HUES6 (cell line): ENCODE results near the gene LUZP4.
"Not testable (repeated sequence)": the region's sequence is repeated elsewhere in the genome, so short reads cannot be mapped to it uniquely, and the experiment has no call there.

Source experiments
- H3K27ac ChIP-seq: 2 replicates; pipeline ENCODE4 v1.7.0; 2013; ENCODE audit warnings: low read depth, mild to moderate bottlenecking, low read length, inconsistent platforms
- H3K27me3 ChIP-seq: 2 replicates; pipeline ENCODE4 v1.6.1; 2013; ENCODE audit warnings: low read length; ENCODE audit not compliant: control insufficient read depth, insufficient read depth
- H3K36me3 ChIP-seq: 2 replicates; pipeline ENCODE4 v1.6.1; 2013; ENCODE audit warnings: low read length; ENCODE audit not compliant: control insufficient read depth, insufficient read depth
- H3K4me1 ChIP-seq: 2 replicates; pipeline ENCODE4 v1.6.1; 2013; ENCODE audit warnings: low read length; ENCODE audit not compliant: control insufficient read depth, insufficient read depth
- H3K4me3 ChIP-seq: 2 replicates; pipeline ENCODE4 v1.5.1; 2013; ENCODE audit warnings: low read depth, low read length
- H3K9ac ChIP-seq: one replicate; pipeline ENCODE4 v1.6.1; 2013; ENCODE audit warnings: mild to moderate bottlenecking, low read length
- H3K9me3 ChIP-seq: 2 replicates; pipeline ENCODE4 v1.6.1; 2013; ENCODE audit warnings: low read depth, low read length; ENCODE audit not compliant: control insufficient read depth, insufficient read depth

The LUZP4 gene

GRCh38 chrX:115269051-115269683 is 20.3 kb upstream of the LUZP4 start:
- Histone ChIP-seq H3K9me3 (no peaks in the 10 kb centered on the region), H3K27ac (no peak overlapping the region), H3K27me3 (peaks cover 5% of the 10 kb centered on the region; the same call in 1 of the 2 replicates), H3K4me1 (no peaks in the 10 kb centered on the region), H3K36me3 (no peaks in the 10 kb centered on the region), H3K9ac (no peak overlapping the region), H3K4me3 (no peak overlapping the region)

GRCh38 chrX:115284877-115285276 is 4.6 kb upstream of the LUZP4 start:
- Histone ChIP-seq H3K27ac (no peak overlapping the region), H3K9ac (no peak overlapping the region), H3K4me3 (no peak overlapping the region), H3K4me1 (no peaks in the 10 kb centered on the region), H3K27me3 (peaks cover 14% of the 10 kb centered on the region; the same call in 1 of the 2 replicates), H3K36me3 (no peaks in the 10 kb centered on the region), H3K9me3 (no peaks in the 10 kb centered on the region)

DNA sequence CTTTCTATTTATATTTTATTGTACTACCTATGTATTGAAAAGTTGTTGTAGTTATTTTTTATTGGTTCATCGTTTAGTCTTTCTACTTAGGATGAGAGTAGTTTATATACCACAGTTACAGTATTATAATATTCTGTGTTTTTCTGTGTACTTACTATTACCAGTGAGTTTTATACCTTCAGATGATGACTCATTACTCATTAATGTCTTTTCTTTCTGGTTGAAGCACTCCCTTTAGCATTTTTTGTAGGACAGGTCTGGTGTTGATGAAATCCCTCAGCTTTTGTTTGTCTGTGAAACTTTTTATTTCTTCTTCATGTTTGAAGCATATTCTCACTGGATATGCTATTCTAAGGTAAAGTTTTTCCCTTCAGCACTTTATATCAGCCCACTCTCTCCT is 7.7 kb downstream of the LUZP4 start:
- H3K27me3 ChIP-seq: peaks cover 9% of the 10 kb centered on the region; the same call in 1 of the 2 replicates
- no peaks in the 10 kb centered on the region for H3K4me1 ChIP-seq
- no peaks in the 10 kb centered on the region for H3K9me3 ChIP-seq
- H3K4me3 ChIP-seq: no peak overlapping the region
- H3K36me3 ChIP-seq: no peaks in the 10 kb centered on the region
- H3K9ac ChIP-seq: no peak overlapping the region
- no peak overlapping the region for H3K27ac ChIP-seq

GRCh38 chrX:115311139-115311538 is 21.6 kb downstream of the LUZP4 start:
- Histone ChIP-seq H3K27ac (no peak overlapping the region), H3K4me3 (peak overlapping the region; percentile 47; the same call in 1 of the 2 replicates), H3K36me3 (no peaks in the 10 kb centered on the region), H3K9ac (no peak overlapping the region), H3K27me3 (peaks cover 5% of the 10 kb centered on the region; the same call in 1 of the 2 replicates), H3K9me3 (peaks cover 9% of the 10 kb centered on the region; the same call in 1 of the 2 replicates), H3K4me1 (peaks cover 8% of the 10 kb centered on the region)

DNA sequence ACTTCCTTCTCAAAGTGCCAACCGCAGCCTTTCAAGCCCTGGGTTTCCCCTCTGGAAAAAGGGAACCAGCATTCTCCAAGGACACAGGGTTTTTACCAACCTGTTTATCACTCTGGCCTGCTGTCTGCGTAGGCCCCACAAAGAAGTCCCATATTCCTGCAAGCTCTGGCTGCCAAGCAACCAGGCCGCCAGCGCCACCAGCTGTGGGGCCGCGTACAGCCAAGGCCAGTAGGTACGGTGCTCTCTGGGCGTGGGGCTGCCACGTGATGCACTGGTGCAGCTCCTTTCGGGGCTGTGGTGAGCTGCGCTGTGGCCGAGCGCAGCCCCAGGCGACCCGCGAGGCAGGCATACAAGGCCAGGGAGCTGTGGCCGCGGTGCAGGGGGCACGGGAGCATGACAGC is 22.1 kb downstream of the LUZP4 start:
- Histone ChIP-seq H3K9ac (peak overlapping the region; percentile 38), H3K27ac (no peak overlapping the region), H3K27me3 (peaks cover 5% of the 10 kb centered on the region; the same call in 1 of the 2 replicates), H3K36me3 (no peaks in the 10 kb centered on the region), H3K9me3 (peaks cover 11% of the 10 kb centered on the region), H3K4me1 (peaks cover 8% of the 10 kb centered on the region), H3K4me3 (peak overlapping the region; percentile 47)

DNA sequence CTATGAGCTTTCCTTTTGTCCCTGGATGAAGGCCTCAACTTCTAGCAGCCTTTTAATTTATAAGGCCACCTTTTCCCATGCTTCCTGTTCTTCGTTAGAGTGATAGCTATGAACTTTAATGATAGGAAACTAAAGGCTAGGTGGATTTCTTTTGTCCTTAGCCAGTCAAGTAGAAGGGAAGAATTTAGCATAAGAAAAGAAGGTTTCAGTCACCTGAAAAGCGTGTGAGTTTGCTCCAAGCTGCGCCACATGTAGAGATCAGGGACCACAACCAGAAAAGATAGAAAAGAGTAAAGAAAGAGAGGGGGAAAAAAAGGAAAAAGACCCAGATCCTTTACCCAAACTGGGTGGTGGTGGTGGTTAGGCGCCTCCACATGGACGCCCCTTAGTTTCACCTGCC is 28.6 kb downstream of the LUZP4 start:
- peak overlapping the region; percentile 53 for H3K9ac ChIP-seq
- no peaks in the 10 kb centered on the region for H3K36me3 ChIP-seq
- peak overlapping the region; percentile 7; the same call in 1 of the 2 replicates for H3K4me3 ChIP-seq
- no peaks in the 10 kb centered on the region; the same call in 1 of the 2 replicates for H3K27me3 ChIP-seq
- H3K27ac ChIP-seq: peak overlapping the region; percentile 87
- H3K9me3 ChIP-seq: peaks cover 18% of the 10 kb centered on the region
- peaks cover 21% of the 10 kb centered on the region for H3K4me1 ChIP-seq

DNA sequence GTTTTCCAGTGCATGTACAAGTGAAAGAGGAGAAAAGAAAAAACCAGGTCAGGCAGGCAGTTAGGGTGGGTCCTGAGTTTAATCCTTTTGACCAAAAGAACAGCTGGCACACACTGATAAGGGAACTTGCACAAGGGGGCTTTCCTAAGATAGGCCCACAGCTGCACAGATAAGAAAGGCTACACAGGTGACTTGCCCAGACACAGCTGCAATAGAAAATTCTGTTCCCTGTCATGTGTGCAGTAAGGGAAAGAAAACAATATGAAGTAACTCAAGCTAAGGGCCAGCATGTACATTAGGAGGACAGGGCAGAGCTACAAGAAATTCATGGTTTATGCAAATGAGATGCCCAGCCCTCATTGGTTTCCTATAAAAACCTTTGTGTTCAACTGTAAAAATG is 32.9 kb downstream of the LUZP4 start:
- Histone ChIP-seq H3K36me3 (no peaks in the 10 kb centered on the region), H3K9me3 (peaks cover 7% of the 10 kb centered on the region; the same call in 1 of the 2 replicates), H3K4me1 (peaks cover 16% of the 10 kb centered on the region), H3K9ac (no peak overlapping the region), H3K27ac (no peak overlapping the region), H3K4me3 (no peak overlapping the region), H3K27me3 (no peaks in the 10 kb centered on the region; the same call in 1 of the 2 replicates)

DNA sequence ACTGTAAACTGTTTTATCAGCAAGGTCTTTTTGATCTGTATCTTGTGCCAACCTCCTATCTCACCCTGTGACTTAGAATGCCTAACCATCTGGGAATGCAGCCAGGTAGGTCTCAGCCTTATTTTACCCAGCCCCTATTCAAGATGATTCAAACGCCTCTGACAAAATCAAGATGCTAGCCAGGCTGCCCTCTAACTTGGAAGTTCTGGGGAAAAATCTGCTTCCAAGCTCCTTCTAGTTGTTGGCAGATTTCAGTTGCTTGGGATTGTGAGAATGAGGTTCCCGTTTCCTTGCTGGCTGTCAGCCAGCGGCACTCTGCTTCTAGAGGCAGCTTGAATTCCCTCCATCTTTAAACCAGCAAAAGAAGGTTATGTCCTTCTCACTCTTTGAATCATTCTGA is 34.7 kb downstream of the LUZP4 start:
- H3K4me1 ChIP-seq: no peaks in the 10 kb centered on the region
- H3K27ac ChIP-seq: no peak overlapping the region
- H3K36me3 ChIP-seq: no peaks in the 10 kb centered on the region
- peaks cover 5% of the 10 kb centered on the region; the same call in 1 of the 2 replicates for H3K27me3 ChIP-seq
- no peak overlapping the region for H3K4me3 ChIP-seq
- H3K9ac ChIP-seq: no peak overlapping the region
- H3K9me3 ChIP-seq: peaks cover 7% of the 10 kb centered on the region; the same call in 1 of the 2 replicates

GRCh38 chrX:115329282-115329681 is 39.8 kb downstream of the LUZP4 start:
- H3K27me3 ChIP-seq, H3K9ac ChIP-seq, H3K9me3 ChIP-seq, H3K27ac ChIP-seq, H3K36me3 ChIP-seq, H3K4me3 ChIP-seq: not testable (repeated sequence)
- peaks cover 13% of the 10 kb centered on the region for H3K4me1 ChIP-seq

- Histone ChIP-seq H3K27me3 (peaks cover 5% of the 10 kb centered on the region; the same call in 1 of the 2 replicates), H3K36me3 (no peaks in the 10 kb centered on the region), H3K9ac (no peak overlapping the region), H3K9me3 (no peaks in the 10 kb centered on the region), H3K27ac (0 out of 2 replicates have a peak overlapping the region, but pooled peaks have one; percentile 37), H3K4me3 (no peak overlapping the region), H3K4me1 (peaks cover 20% of the 10 kb centered on the region)
Measured at GRCh38 chrX:115330498-115331168, 41.1 kb downstream of the LUZP4 start.

DNA sequence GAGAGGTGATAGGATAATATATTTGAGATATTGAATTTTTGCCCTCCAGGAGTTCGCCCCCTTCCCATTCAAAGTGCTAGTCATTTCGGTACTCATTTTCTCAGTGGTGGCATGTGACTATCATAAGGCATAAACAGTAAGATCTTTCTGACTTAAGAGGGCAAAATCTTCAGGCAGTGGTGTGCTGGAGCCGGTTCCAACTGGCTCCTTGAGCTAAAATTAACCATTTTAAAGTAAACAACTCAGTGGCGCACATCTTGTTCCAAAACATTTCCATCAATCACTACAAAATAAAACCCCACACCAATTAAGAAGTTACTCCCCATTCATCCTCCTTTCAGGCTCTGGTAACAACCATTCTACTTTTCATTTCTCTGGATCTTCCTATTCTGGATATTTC is 43.3 kb downstream of the LUZP4 start:
- no peaks in the 10 kb centered on the region for H3K9me3 ChIP-seq
- no peak overlapping the region for H3K27ac ChIP-seq
- peaks cover 11% of the 10 kb centered on the region; the same call in 1 of the 2 replicates for H3K27me3 ChIP-seq
- H3K4me1 ChIP-seq: peaks cover 20% of the 10 kb centered on the region
- H3K36me3 ChIP-seq: no peaks in the 10 kb centered on the region
- H3K4me3 ChIP-seq: no peak overlapping the region
- H3K9ac ChIP-seq: no peak overlapping the region
